ENCODE measurements around the gene CDK14. TPM values are rescaled to one million over a fixed set of nuclear protein-coding genes. Genes with fewer than 3 reads are reported as not detected.
"Not testable (repeated sequence)": the region's sequence is repeated elsewhere in the genome, so short reads cannot be mapped to it uniquely, and the experiment has no call there.

CDK14 gene
- total and polyA plus RNA-seq, 4 donors = 60.9 to 126 (median 82.9) TPM

DNA sequence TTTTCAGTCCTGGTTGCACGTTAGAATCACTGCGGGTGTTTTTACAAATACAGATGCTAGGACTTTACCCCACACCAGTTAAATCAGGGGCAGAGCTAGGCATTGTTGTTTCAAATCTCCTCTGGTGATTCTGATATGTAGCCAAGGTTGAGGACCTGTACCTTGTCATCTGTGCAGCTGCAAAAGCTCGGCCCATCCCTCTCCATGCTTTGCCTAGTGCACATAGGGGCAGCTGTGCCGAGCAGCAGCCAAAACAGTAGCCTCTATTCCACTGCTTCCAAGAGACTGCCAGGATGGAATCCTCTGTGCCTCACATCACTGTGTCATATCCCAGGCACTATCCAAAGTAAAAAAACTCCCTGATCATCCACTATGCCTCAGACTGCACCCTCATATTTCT, 181.3 kb downstream of the CDK14 start:
- H3K27me3 ChIP-seq (ENCODE audit: control insufficient read depth, insufficient read depth, low read length) = no peaks in the 10 kb centered on the region
- no peaks in the 10 kb centered on the region for H3K9me3 ChIP-seq (ENCODE audit: control insufficient read depth, insufficient read depth, low read length)
- no peaks in the 10 kb centered on the region for H3K36me3 ChIP-seq (ENCODE audit: control insufficient read depth, insufficient read depth, low read length)
- no peak overlapping the region for H3K27ac ChIP-seq (ENCODE audit: low read depth, low read length)
- H3K4me3 ChIP-seq (ENCODE audit: low read depth, low read length) = no peak overlapping the region
- 31% methylated on average over 2 of the region's 4 CpGs for WGBS (ENCODE audit: insufficient coverage)
- peak in 1 of 6 donors; percentile 36 for DNase-seq (ENCODE audit: low read depth in 4 of 6, low spot score in 6 of 6)
- H3K4me1 ChIP-seq (ENCODE audit: control insufficient read depth, insufficient read depth, low read length) = peaks cover 3% of the 10 kb centered on the region

DNA sequence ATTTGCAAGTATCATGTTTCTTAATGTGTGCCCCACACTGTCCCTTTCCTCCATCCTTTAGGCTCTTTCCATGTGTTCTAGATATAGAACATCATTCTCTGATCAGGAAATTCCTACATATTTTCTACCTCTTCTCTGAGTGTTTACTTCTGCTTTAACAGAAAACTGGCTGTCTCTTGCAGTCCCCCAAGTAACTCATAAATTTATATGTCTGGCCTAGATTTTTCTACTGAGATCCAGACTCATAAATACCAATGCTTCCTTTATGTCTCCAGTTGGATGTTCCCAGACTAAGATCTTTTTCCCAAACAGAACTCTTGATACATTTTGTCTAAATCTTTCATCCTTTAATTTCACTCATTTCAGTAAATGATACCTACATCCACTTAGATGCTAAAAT, 181.8 kb downstream of the CDK14 start:
- Histone ChIP-seq H3K4me3 (ENCODE audit: low read depth, low read length) (no peak overlapping the region), H3K36me3 (ENCODE audit: control insufficient read depth, insufficient read depth, low read length) (no peaks in the 10 kb centered on the region), H3K9me3 (ENCODE audit: control insufficient read depth, insufficient read depth, low read length) (no peaks in the 10 kb centered on the region), H3K27me3 (ENCODE audit: control insufficient read depth, insufficient read depth, low read length) (no peaks in the 10 kb centered on the region), H3K27ac (ENCODE audit: low read depth, low read length) (no peak overlapping the region), H3K4me1 (ENCODE audit: control insufficient read depth, insufficient read depth, low read length) (peaks cover 3% of the 10 kb centered on the region)
- DNase-seq (ENCODE audit: low read depth in 4 of 6, low spot score in 6 of 6) = no peak

GRCh38 chr7:90788052-90788451, 191.9 kb downstream of the CDK14 start:
- Histone ChIP-seq H3K27ac (ENCODE audit: low read depth, low read length) (peak overlapping the region; percentile 43), H3K4me3 (ENCODE audit: low read depth, low read length) (no peak overlapping the region), H3K4me1 (ENCODE audit: control insufficient read depth, insufficient read depth, low read length) (no peaks in the 10 kb centered on the region), H3K9me3 (ENCODE audit: control insufficient read depth, insufficient read depth, low read length) (peaks cover 3% of the 10 kb centered on the region), H3K27me3 (ENCODE audit: control insufficient read depth, insufficient read depth, low read length) (no peaks in the 10 kb centered on the region), H3K36me3 (ENCODE audit: control insufficient read depth, insufficient read depth, low read length) (no peaks in the 10 kb centered on the region)
- peak in 2 of 6 donors; percentile 49 to 70 for DNase-seq (ENCODE audit: low read depth in 4 of 6, low spot score in 6 of 6)
- WGBS (ENCODE audit: insufficient coverage) = 83% methylated on average over 1 of the region's 4 CpGs

GRCh38 chr7:90789736-90790306, 193.7 kb downstream of the CDK14 start:
- WGBS (ENCODE audit: insufficient coverage) = no CpG with 5 or more reads among the region's 1 CpG
- H3K27ac ChIP-seq (ENCODE audit: low read depth, low read length) = no peak overlapping the region
- no peaks in the 10 kb centered on the region for H3K27me3 ChIP-seq (ENCODE audit: control insufficient read depth, insufficient read depth, low read length)
- no peaks in the 10 kb centered on the region for H3K4me1 ChIP-seq (ENCODE audit: control insufficient read depth, insufficient read depth, low read length)
- no peaks in the 10 kb centered on the region for H3K36me3 ChIP-seq (ENCODE audit: control insufficient read depth, insufficient read depth, low read length)
- H3K4me3 ChIP-seq (ENCODE audit: low read depth, low read length) = no peak overlapping the region
- DNase-seq (ENCODE audit: low read depth in 4 of 6, low spot score in 6 of 6) = peak in 1 of 6 donors; percentile 76
- no peaks in the 10 kb centered on the region for H3K9me3 ChIP-seq (ENCODE audit: control insufficient read depth, insufficient read depth, low read length)

DNA sequence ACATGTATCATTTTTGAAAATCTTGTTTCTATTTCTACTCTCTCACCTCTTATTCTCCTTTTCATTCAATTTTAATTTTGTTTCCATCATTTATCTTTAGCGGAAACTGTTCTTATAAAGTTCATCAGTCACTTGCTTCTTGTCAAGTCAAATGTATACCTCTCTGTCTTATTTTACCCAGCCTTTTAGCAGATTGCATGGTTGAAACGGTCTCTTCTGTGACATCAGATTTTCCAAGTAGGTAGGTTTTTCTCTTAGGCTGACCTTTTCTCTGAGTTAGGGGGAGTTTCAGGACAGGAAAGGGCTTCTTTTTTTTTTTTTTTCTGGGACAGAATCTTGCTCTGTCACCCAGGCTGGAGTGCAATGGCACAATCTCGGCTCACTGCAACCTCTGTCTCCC, 195.5 kb downstream of the CDK14 start:
- DNase-seq (ENCODE audit: low read depth in 4 of 6, low spot score in 6 of 6) = no peak
- no peak overlapping the region for H3K4me3 ChIP-seq (ENCODE audit: low read depth, low read length)
- H3K27me3 ChIP-seq (ENCODE audit: control insufficient read depth, insufficient read depth, low read length) = no peaks in the 10 kb centered on the region
- H3K27ac ChIP-seq (ENCODE audit: low read depth, low read length) = no peak overlapping the region
- no peaks in the 10 kb centered on the region for H3K36me3 ChIP-seq (ENCODE audit: control insufficient read depth, insufficient read depth, low read length)
- 90% methylated on average over 2 of the region's 3 CpGs for WGBS (ENCODE audit: insufficient coverage)
- H3K4me1 ChIP-seq (ENCODE audit: control insufficient read depth, insufficient read depth, low read length) = no peaks in the 10 kb centered on the region
- H3K9me3 ChIP-seq (ENCODE audit: control insufficient read depth, insufficient read depth, low read length) = no peaks in the 10 kb centered on the region

DNA sequence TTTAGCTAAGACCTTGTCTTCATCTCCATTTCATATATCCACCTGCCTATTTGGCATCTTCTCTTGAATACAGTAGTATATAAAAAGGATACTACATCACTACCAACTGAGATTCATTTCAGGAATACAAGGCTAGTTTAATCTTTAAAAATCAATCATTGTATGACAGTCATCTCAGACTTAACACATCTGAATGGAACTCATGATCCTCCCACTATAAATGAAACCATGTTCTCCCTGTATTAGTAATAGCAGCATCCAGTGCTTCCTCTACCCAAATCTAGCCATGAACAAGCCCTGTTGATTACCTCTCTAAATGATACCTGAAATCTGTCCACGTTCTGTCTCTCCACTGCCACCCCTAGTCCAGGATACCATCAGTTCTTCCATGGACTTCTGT, 196.2 kb downstream of the CDK14 start:
- H3K27me3 ChIP-seq (ENCODE audit: control insufficient read depth, insufficient read depth, low read length) = no peaks in the 10 kb centered on the region
- H3K36me3 ChIP-seq (ENCODE audit: control insufficient read depth, insufficient read depth, low read length) = no peaks in the 10 kb centered on the region
- WGBS (ENCODE audit: insufficient coverage) = 89% methylated on average over 1 of the region's 1 CpG
- H3K9me3 ChIP-seq (ENCODE audit: control insufficient read depth, insufficient read depth, low read length) = no peaks in the 10 kb centered on the region
- H3K27ac ChIP-seq (ENCODE audit: low read depth, low read length) = no peak overlapping the region
- H3K4me3 ChIP-seq (ENCODE audit: low read depth, low read length) = no peak overlapping the region
- DNase-seq (ENCODE audit: low read depth in 4 of 6, low spot score in 6 of 6) = no peak
- H3K4me1 ChIP-seq (ENCODE audit: control insufficient read depth, insufficient read depth, low read length) = no peaks in the 10 kb centered on the region

- not testable (repeated sequence) for H3K36me3 ChIP-seq (ENCODE audit: control insufficient read depth, insufficient read depth, low read length); H3K27ac ChIP-seq (ENCODE audit: low read depth, low read length); H3K9me3 ChIP-seq (ENCODE audit: control insufficient read depth, insufficient read depth, low read length); DNase-seq (ENCODE audit: low read depth in 4 of 6, low spot score in 6 of 6); H3K4me1 ChIP-seq (ENCODE audit: control insufficient read depth, insufficient read depth, low read length); H3K4me3 ChIP-seq (ENCODE audit: low read depth, low read length); H3K27me3 ChIP-seq (ENCODE audit: control insufficient read depth, insufficient read depth, low read length)
- WGBS (ENCODE audit: insufficient coverage) = 100% methylated on average over 8 of the region's 12 CpGs
These were observed 198.1 kb downstream of the CDK14 start for GRCh38 chr7:90794234-90794633.

GRCh38 chr7:90797596-90797995, 201.5 kb downstream of the CDK14 start:
- Histone ChIP-seq H3K27me3 (ENCODE audit: control insufficient read depth, insufficient read depth, low read length) (no peaks in the 10 kb centered on the region), H3K4me1 (ENCODE audit: control insufficient read depth, insufficient read depth, low read length) (no peaks in the 10 kb centered on the region), H3K4me3 (ENCODE audit: low read depth, low read length) (no peak overlapping the region), H3K9me3 (ENCODE audit: control insufficient read depth, insufficient read depth, low read length) (no peaks in the 10 kb centered on the region), H3K36me3 (ENCODE audit: control insufficient read depth, insufficient read depth, low read length) (no peaks in the 10 kb centered on the region), H3K27ac (ENCODE audit: low read depth, low read length) (no peak overlapping the region)
- WGBS (ENCODE audit: insufficient coverage) = no CpG with 5 or more reads among the region's 2 CpGs
- no peak for DNase-seq (ENCODE audit: low read depth in 4 of 6, low spot score in 6 of 6)

- H3K27ac ChIP-seq (ENCODE audit: low read depth, low read length) = no peak overlapping the region
- H3K27me3 ChIP-seq (ENCODE audit: control insufficient read depth, insufficient read depth, low read length) = no peaks in the 10 kb centered on the region
- H3K36me3 ChIP-seq (ENCODE audit: control insufficient read depth, insufficient read depth, low read length) = no peaks in the 10 kb centered on the region
- H3K9me3 ChIP-seq (ENCODE audit: control insufficient read depth, insufficient read depth, low read length) = no peaks in the 10 kb centered on the region
- no peaks in the 10 kb centered on the region for H3K4me1 ChIP-seq (ENCODE audit: control insufficient read depth, insufficient read depth, low read length)
- no CpG with 5 or more reads among the region's 1 CpG for WGBS (ENCODE audit: insufficient coverage)
- no peak for DNase-seq (ENCODE audit: low read depth in 4 of 6, low spot score in 6 of 6)
- H3K4me3 ChIP-seq (ENCODE audit: low read depth, low read length) = no peak overlapping the region
These were observed 208.2 kb downstream of the CDK14 start for GRCh38 chr7:90804370-90804769.

- no CpG with 5 or more reads among the region's 2 CpGs for WGBS (ENCODE audit: insufficient coverage)
- not testable (repeated sequence) for H3K36me3 ChIP-seq (ENCODE audit: control insufficient read depth, insufficient read depth, low read length); H3K9me3 ChIP-seq (ENCODE audit: control insufficient read depth, insufficient read depth, low read length); H3K4me1 ChIP-seq (ENCODE audit: control insufficient read depth, insufficient read depth, low read length); H3K27me3 ChIP-seq (ENCODE audit: control insufficient read depth, insufficient read depth, low read length); DNase-seq (ENCODE audit: low read depth in 4 of 6, low spot score in 6 of 6); H3K4me3 ChIP-seq (ENCODE audit: low read depth, low read length); H3K27ac ChIP-seq (ENCODE audit: low read depth, low read length)
These were observed 219.4 kb downstream of the CDK14 start for GRCh38 chr7:90815552-90815951.
